ENCODE measurements around the gene NEAT1. TPM values are rescaled to one million over a fixed set of nuclear protein-coding genes. Genes with fewer than 3 reads are reported as not detected.

NEAT1 gene
- total RNA-seq, 1 donor = 487 TPM

GRCh38 chr11:65485920-65486219 is 63.3 kb downstream of the NEAT1 start:
- TF ChIP-seq CTCF (IDR thresholded peaks at IDR 0.05; ENCODE audit: insufficient read depth, low read depth, low read length) = no peak
- no peak for DNase-seq (ENCODE audit: low read depth)
- H3K4me3 ChIP-seq (ENCODE audit: low read depth, low read length) = no peak overlapping the region

- DNase-seq (ENCODE audit: low read depth) = no peak
- TF ChIP-seq CTCF (IDR thresholded peaks at IDR 0.05; ENCODE audit: insufficient read depth, low read depth, low read length) = no peak
- no peak overlapping the region for H3K4me3 ChIP-seq (ENCODE audit: low read depth, low read length)
Measured at GRCh38 chr11:65486570-65487466, 64.2 kb downstream of the NEAT1 start.

- TF ChIP-seq CTCF (IDR thresholded peaks at IDR 0.05; ENCODE audit: insufficient read depth, low read depth, low read length) = no peak
- peak overlapping the region; percentile 33 for H3K4me3 ChIP-seq (ENCODE audit: low read depth, low read length)
Measured at GRCh38 chr11:65487467-65488272, 65.1 kb downstream of the NEAT1 start.

GRCh38 chr11:65488273-65489034 is 65.9 kb downstream of the NEAT1 start:
- H3K4me3 ChIP-seq (ENCODE audit: low read depth, low read length) = peak overlapping the region; percentile 33
- DNase-seq (ENCODE audit: low read depth) = peak; percentile 85
- no peak for TF ChIP-seq CTCF (IDR thresholded peaks at IDR 0.05; ENCODE audit: insufficient read depth, low read depth, low read length)

More at GRCh38 chr11:65487467-65488272, 65.1 kb downstream of the NEAT1 start:
- DNase-seq (ENCODE audit: low read depth) = peak; percentile 100

GRCh38 chr11:65489035-65489705 is 66.6 kb downstream of the NEAT1 start:
- DNase-seq (ENCODE audit: low read depth) = peak; percentile 98
- TF ChIP-seq CTCF (IDR thresholded peaks at IDR 0.05; ENCODE audit: insufficient read depth, low read depth, low read length) = no peak
- H3K4me3 ChIP-seq (ENCODE audit: low read depth, low read length) = no peak overlapping the region

- no peak for TF ChIP-seq CTCF (IDR thresholded peaks at IDR 0.05; ENCODE audit: insufficient read depth, low read depth, low read length)
- no peak for DNase-seq (ENCODE audit: low read depth)
- H3K4me3 ChIP-seq (ENCODE audit: low read depth, low read length) = no peak overlapping the region
Measured at GRCh38 chr11:65489706-65490320, 67.2 kb downstream of the NEAT1 start.
